ENCODE measurements around the gene TNS3.

- no peak for TF ChIP-seq EZH2phosphoT487 (IDR thresholded peaks at IDR 0.05; ENCODE audit: low read length)
- TF ChIP-seq CTCF (IDR thresholded peaks at IDR 0.05; ENCODE audit: low read length), result no peak
These were observed 131.9 kb downstream of the TNS3 start for GRCh38 chr7:47449810-47450590.
